Stimulated activated CD8-positive, alpha-beta memory T cell treated with anti-CD3 and anti-CD28 coated beads, Interleukin-12 subunit alpha, Interleukin-12 subunit beta, amount 100 ng/mL, for 1 hour (primary cell): ENCODE results near the gene CNBP.
A peak's percentile ranks its signal among the peaks of the same experiment; 100 is the strongest.

ENCODE experiments used
- DNase-seq: peaks from one replicate; pipeline ENCODE4 v3.0.0-alpha.2; 2020; ENCODE audit warnings: low read depth

Gene CNBP

GRCh38 chr3:129131465-129132088 is 52.1 kb downstream of the CNBP start:
- no peak for DNase-seq

GRCh38 chr3:129130291-129130813 is 53.3 kb downstream of the CNBP start:
- no peak for DNase-seq

GRCh38 chr3:129128357-129129155 is 55.1 kb downstream of the CNBP start:
- DNase-seq, result no peak

GRCh38 chr3:129126726-129127280 is 56.9 kb downstream of the CNBP start:
- DNase-seq, result no peak

- DNase-seq, result no peak
These were observed 60.2 kb downstream of the CNBP start for GRCh38 chr3:129123314-129124060.

GRCh38 chr3:129122412-129123011 is 61.2 kb downstream of the CNBP start:
- no peak for DNase-seq

- DNase-seq, result peak; percentile 86
These were observed 61.8 kb downstream of the CNBP start, which contains the start of gene RAB43 for GRCh38 chr3:129121792-129122411. TSS of gene RAB43 (minus strand) at chr3:129121804. CDS start at chr3:129121489, 315 bp downstream.

GRCh38 chr3:129121016-129121791 is 62.5 kb downstream of the CNBP start:
- no peak for DNase-seq

GRCh38 chr3:129120254-129121004 is 63.3 kb downstream of the CNBP start:
- DNase-seq, result peak; percentile 78

- DNase-seq, result no peak
These were observed 64.2 kb downstream of the CNBP start for GRCh38 chr3:129119365-129120100.

GRCh38 chr3:129118745-129119144 is 65.0 kb downstream of the CNBP start:
- no peak for DNase-seq
